Measurements from ENCODE around the gene MOV10L1. TPM values are rescaled to one million over a fixed set of nuclear protein-coding genes. Genes with fewer than 3 reads are reported as not detected.

Gene MOV10L1
- total RNA-seq, 1 donor from 2014 or later, result 1.0 TPM

DNA sequence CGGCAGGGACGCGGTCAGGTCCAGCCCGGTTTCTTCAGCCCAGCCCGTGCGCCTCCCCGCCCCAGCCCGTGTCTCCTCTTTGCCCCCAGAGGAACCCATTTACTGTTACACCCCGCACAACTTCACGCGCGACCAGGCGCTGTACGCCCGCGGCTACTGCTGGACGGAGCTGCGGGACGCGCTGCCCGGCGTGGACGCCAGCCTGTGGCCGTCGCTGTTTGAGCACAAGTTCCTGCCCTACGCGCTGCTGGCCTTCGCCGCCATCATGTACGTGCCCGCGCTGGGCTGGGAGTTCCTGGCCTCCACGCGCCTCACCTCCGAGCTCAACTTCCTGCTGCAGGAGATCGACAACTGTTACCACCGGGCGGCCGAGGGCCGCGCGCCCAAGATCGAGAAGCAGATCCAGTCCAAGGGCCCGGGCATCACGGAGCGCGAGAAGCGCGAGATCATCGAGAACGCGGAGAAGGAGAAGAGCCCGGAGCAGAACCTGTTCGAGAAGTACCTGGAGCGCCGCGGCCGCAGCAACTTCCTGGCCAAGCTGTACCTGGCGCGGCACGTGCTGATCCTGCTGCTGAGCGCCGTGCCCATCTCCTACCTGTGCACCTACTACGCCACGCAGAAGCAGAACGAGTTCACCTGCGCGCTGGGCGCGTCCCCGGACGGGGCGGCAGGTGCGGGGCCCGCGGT is 87.2 kb downstream of the MOV10L1 start:
- no peak for DNase-seq

DNA sequence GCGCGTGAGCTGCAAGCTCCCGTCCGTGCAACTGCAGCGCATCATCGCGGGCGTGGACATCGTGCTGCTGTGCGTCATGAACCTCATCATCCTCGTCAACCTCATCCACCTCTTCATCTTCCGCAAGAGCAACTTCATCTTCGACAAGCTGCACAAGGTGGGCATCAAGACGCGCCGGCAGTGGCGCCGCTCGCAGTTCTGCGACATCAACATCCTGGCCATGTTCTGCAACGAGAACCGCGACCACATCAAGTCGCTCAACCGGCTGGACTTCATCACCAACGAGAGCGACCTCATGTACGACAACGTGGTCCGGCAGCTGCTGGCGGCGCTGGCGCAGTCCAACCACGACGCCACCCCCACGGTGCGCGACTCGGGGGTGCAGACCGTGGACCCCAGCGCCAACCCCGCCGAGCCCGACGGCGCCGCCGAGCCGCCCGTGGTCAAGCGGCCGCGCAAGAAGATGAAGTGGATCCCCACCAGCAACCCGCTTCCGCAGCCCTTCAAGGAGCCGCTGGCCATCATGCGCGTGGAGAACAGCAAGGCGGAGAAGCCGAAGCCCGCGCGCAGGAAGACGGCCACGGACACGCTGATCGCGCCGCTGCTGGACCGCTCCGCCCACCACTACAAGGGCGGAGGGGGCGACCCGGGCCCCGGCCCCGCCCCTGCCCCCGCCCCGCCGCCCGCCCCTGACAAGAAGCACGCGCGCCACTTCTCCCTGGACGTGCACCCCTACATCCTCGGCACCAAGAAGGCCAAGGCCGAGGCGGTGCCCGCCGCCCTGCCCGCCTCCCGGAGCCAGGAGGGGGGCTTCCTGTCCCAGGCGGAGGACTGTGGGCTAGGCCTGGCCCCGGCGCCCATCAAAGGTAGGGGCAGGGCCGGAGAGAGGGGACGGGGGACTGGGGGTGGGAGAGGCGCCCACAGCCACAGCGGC is 88.0 kb downstream of the MOV10L1 start:
- DNase-seq, result no peak

DNA sequence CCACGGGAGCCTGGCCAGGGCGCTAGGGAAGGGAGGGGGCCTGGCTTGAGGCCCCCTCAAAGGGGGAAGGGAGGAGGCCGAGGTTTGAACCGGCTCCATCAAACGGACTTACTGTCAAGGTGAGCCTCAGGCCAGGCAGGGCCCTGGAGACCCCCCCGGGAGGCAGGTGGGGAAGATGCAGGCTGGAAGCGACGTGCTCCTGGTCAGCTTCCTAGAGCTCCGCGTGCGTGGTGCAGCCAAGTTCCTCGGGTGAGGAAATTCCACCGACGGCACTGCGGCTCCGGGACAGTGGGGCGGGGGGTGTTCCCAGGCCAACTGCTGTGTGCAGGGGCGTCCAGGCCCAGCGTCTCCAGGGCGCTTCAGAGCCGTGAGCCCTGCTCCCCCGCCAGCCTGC is 88.7 kb downstream of the MOV10L1 start:
- DNase-seq, result no peak

DNA sequence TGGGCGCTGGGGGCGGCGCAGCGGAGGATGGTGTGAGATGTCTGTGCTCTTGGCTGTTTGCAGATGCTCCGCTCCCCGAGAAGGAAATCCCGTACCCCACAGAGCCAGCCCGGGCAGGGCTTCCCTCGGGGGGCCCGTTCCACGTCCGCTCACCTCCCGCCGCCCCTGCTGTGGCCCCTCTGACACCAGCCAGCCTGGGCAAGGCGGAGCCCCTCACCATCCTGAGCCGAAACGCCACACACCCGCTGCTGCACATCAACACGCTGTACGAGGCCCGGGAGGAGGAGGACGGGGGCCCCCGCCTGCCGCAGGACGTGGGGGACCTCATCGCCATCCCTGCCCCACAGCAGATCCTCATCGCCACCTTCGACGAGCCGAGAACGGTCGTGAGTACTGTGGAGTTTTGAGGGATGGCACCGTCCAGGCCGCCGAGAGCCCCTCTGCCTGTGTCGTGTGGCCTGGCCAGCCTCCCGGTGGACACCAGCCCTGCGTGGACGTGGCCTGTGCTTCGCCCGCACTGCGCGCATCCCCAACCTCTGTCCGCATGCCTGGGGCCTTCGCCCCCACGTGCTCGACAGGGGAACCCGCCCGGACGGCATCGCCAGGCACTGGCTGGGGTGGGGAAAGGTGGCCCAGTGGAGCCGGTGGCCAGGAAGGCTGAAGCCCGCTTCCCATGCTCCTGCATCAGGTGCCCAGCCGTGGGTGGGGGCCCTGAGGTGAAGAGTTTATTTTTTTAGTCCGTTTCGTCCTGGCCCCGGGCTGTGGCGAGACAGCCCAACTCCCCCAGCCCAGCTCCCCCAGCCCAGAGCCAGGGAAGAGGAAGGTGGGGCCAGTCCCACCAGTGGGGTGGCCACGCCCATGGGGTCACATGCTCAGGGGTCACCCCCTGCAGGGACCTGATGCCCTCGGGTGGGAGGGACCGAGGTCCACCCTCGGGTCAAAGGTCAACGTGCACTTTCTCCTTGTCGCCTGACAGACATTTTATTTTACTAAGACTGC is 89.4 kb downstream of the MOV10L1 start:
- no peak for DNase-seq

DNA sequence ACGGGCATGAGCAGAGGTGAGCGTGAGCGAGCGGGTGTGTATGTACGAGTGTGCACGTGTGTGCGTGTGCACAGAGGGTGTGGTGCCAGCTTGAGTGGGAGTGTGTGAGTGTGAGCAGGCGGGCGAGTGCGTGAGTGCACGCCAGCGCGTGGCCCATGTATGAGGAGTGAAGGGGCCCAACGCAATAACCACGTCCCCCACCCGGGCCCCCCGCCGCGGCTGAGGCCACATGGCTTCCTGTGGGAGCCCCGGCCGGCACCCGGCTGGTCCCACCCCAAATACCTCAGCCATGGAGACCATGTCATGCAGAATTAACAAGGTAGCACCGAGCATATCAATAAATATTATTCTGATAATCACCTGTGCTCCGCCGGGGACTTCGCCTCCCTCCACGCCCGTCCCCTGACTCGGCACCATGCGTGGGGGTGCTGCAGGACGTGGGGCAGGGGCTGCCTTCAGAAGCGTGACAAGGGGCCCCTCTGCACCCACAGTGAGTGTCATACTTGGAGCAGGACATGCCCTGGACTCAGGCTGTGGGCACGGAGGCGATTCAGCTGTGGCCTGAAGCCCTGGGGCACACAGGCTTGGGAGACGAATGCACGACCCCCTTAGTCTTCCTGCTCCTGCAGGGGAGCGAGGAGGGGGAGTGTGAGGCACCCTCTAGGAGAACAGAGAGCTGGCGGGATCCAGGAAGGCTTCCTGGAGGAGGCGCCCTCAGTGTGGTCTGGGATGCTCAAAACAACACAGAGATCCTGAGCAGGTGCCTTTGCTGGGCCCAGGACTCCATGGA is 90.3 kb downstream of the MOV10L1 start:
- DNase-seq, result no peak

DNA sequence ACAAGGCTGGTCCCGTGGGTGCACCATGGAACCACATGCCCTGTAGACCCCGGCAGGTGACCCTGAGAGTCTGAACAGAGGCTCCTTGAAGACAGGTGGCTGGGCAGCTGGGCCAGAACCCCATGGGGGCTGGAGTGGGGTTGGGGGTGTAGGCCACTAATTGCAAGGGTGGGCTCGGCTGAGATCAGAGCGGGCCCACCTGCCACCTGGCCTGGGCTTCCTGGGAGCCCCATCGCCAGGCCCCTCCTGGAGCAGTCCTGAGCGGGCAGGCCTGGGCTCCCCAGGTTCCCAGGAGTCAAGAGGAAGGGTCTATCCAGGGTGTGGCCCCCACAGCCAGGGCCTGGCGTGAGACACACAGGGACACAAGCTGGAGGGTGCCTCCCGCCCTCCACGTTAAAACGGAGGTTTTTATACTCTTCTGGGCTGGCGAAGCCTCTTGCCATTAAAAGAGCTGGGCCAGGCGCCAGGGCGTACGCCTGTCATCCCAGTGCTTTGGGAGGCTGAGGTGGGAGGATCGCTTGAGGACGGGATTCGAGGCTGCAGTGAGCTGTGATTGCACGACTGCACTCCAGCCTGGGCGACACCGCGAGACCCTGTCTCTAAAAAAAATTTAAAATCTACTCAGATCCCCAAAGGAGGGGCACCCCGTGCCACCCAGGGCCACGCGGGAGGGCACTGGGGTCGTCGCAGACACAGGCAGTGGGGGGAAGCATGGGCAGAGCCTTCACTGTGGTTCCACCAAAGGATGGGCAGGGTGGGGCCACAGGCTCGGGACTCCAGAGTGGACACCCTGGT is 91.1 kb downstream of the MOV10L1 start:
- no peak for DNase-seq

DNA sequence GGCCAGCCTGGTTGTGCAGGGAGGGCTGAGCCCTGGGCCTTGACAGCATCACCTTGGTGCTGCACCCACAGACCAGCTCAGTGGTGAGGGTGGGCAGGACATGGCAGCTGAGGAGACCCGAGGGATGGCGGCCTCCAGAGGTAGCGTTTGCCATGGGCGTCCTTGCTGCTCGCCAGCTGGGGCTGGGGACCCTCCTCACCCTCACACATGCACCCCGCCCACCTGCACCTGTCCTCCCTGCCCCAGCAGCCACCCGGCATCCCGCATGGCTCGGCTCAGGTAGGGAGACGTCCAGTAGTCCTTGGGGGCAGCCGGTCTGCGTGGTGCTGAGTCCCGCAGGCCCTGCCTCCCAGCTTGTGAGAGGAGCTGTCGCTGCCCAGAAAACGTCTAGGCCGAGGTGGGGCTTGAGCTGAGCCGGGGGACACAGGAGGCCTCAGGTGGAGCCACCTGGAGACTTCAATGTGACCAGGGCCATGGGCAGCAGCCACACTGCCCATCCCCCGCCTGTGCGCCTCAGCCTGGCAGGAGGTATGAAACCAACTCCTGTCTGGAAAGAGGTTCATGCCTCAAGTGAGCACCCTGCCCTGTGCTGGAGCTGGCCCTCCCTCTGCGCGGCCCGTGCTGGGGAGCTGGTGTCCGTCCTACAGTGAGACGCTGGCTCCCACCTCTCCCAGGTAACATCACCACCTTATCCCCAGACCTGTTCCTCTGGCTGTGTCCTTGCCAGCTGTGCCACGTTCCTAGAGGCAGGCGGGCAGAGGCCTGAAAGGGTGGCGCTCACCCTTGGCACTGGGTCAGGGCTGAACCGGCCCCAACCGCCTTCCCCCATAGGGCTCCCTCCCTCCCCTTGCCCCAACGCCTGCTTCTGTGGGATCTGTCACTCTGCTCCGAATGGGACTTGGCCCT is 92.6 kb downstream of the MOV10L1 start:
- no peak for DNase-seq

DNA sequence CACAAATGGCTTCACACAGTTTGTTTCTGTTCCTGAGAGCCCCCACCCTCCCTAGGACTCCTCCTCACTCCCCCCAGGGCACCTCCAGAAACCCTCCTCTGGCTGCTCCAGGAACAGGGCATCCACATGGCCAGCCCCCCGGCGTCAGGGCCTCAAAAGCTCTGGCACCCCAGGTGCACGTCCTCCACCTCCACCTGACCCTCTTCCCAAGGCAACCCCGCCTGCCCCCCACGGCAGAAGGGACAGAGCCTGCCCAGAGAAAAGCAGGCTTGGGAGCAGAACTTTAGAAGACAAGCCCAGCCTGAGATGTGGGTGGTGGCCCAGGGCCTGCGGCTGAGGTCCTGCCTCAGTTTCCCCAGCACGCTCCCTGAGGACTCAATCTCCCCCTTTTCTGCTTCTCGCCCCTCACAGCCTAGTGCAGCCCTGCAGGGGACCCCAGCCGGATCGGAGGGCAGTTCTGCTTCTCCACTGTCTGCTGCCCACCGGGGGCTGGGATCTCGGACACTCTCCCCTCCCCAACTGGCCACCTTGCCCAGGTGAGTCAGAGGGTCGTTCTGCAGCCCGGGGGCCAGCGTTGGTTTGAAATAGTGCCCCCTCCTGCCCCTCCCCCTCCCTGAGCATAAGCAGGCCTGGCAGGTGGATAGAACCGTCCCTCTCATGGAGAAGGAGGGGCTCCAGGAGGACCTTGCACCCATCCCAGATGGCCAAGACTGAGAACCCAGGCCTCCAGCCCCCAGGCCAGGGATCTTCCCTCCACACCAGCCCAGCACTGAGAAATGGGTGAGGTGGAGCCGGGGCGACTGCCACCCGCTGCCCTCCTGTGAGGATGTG is 93.5 kb downstream of the MOV10L1 start:
- DNase-seq, result no peak

DNA sequence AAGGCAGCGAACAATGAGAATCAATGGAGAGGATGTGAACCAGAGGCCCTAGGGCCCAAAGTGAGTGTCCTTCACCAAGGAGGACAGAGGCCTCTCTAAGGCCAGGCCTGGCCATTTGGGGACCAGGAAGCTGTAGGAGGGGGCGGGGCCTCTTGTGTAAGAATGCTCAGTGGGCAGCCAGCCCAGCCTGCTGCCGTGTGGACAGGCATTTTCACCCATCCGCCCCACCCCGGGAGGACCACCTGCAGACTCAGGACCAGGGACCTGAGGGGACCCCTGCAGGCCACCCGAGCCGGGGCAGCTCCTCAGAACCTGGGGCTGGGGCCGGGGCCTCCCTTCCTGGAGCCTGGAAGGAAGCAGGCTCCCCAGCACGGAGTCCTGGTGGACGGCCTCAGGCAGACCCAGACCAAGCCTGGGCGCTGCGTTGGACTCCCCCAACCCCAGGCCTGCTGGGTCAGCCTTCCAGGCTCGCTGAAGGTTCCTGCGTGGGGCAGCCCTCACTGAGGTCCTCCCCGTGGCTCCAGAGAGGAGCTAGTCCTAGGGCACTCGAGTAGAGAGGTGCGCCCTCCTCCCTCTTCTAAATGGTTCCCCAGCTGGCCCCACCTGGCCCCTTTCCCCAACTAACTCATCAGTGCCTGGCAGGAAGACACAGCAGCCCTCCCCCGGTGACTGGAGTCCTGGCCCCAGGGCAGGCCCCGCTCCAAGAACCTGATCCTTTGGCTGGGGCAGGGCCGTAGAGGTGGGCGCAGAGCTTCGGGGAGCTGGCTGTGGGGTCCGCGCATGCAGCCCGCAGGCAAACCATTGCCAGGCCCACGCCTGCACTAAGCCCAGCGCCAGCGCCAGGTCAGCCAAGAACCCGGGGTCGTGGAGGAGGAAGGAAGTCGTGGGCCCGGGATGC is 94.4 kb downstream of the MOV10L1 start:
- DNase-seq, result peak; percentile 64

DNA sequence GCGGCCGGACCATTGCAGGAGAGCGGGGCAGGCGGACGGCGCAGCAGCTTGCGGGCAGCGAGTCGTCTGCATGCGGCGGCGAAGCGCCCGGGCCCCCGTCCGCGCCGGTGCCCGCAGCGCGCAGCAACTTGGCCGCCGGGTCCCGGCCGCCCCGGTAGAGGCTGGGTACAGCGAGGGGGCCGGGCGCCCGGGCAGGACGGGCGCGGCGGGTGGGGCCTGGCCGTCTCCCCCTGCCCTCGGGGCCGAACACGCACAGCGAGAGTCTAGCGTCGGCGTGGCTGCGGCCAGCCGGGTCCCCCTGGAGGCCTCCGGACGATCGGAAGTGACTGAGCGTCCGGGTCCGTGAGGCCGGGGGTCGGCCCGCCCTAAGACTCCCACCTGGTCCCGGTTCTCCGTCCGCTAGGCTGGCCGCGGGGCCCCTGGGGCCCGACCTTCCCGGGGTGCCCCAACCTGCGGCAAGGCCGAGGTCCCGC is 95.1 kb downstream of the MOV10L1 start:
- DNase-seq, result no peak

DNA sequence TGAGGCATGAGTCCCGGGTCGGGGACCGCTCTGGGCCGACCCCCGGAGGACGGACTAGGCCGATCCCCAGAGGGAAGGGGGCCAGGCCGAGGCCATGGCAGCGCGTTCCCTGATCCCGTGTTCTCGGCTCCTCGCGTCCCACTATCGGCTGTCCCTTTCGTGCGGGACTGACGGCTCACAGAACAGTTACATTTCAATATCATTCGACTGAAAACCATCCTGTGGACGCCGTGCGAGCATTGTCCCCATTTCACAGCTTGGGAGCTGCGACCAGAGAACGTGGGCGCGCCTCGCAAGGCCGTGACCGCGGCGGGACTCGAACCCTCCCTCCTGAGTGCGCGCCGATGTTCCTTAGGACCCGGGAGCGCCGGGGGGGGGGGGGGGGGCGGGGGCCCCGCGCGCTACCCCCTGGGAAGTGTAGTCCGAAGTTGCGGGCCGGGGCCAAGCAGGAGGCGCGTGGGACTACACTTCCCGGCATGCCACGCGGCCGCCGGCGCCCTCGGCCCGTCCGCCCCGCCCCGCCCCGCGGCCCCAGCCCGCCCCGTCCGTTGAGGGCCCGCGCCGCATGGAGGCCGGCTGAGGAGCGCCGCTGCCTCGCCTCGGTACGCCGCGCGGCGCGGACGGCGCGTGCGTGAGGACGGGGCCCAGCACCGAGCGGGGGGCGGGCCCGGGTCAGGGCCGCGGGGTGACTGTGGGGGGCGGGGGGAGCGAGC is 95.7 kb downstream of the MOV10L1 start, which contains the start of gene TRABD:
TSS of gene TRABD (plus strand) at position 539 of the 713 bp plus-strand sequence. CDS start 7,148 bp downstream, outside the sequence.
- DNase-seq, result peak; percentile 96

DNA sequence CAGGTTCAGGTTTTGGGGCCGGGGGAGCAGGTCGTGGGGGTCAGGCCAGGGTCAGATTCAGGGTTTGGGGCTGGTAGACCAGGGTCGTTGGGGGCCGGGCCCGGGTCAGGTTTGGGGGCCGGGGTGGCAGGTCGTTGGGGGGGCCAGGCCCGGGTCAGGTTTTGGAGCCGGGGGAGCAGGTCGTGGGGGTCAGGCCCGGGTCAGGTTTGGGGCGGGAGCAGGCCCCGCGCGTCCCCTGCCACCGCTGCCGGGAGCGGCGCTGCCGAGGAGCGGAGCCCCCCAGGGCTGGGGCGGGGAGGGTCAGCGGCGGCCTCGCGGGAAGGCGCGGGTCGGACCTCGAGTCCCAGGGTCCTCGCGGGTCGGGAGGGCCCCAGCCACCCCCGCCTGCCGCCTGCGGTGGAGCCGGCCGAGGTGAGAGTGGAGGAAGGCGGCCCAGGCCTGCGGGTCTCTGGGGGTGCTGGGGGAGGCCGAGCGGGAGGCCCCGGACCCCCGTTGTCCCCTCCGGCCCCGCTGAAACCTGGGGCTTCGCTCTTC is 96.4 kb downstream of the MOV10L1 start:
- no peak for DNase-seq

DNA sequence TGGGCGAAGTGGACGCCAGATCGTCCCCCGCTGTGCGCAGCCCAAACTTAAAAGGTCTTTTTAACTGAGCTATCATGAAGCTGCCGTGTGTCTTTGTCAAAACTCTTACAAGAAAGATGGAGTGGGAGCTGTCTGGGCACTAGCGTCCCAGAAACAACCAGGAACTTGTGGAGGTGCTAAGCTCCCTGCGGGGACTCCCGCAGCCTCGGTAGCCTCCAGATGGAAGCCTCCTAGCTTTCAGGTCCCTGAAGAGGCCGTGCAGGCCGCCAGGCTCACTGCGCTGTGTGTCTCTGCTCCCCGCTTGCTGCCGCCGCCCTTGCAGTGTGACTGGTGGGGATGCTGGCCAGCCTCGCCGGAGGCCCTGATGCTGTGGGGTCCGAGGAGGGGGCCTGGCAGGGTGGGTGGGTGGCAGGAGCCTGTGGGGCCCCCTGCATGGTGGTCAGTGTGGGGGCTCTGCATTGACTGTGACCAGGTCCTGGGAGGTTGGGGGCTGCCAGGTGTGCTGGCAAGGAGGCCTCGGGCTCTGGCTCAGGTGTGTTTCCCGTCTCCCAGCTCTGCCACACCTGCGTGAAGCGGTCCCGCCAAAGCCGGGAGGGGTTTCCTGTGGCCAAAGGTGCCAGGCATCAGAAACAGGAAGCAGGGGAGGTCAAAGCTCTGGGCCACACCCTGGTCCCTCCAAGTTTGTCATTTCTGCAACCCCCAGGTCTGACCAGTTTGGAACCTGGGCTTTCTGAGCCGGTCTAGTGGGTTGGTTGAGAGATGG is 97.1 kb downstream of the MOV10L1 start:
- DNase-seq, result no peak

DNA sequence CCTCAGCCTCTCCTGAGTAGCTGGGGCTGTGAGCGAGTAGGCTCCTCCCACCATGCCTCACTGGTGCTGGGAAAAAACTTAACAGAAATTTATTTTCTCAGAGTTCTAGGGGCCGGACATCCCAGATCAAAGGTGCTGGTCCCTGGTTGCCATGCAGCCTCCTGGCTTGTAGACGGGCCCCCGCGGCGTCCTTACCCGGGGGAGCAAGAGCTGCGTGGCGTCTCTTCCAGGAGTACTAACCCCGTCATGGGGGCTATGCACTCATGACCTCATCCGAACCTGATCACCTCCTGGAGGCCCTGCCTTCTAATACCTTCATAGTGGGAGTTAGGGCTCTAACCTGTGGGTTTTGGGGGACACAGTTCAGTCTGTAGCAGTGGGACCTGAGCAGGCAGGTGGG is 98.5 kb downstream of the MOV10L1 start:
- DNase-seq, result no peak

DNA sequence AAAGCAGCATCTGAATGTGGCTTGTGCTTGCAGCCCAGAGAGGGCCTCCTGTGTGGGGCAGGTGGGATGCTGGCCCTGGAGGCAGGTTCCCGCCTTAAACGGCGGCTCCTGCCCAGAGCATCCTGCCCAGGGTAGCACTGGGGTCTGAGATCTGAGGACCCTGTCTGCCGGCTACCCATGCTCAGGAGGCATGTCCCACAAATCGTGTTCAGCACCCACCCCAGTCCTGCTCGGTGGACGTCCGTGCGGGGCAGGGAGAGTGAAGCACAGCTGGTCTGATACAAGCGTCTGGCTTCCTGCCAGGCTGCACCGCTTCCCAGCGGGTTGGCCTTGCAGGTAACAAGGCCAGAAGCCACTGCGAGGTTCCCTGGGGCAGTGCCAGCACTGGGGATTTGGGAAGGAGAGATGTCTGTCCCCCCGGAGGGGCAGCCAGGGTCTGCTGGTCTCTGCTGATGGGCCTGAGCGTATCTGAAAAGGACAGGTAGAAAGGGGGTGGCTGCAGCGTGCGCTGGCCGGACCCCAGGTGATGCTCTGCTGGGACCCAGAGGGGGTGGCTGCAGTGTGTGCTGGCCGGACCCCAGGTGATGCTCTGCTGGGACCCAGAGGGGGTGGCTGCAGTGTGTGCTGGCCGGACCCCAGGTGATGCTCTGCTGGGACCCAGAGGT is 99.5 kb downstream of the MOV10L1 start:
- DNase-seq, result no peak

Measured in tongue (tissue), 2 donors.